HepG2 (cell line): ENCODE measurements around the gene MYORG. TPM values are rescaled to one million over a fixed set of nuclear protein-coding genes. Genes with fewer than 3 reads are reported as not detected.

Experiments used
- ATAC-seq: fragments of 200-7000 bp; cut with Tn5 transposase; 3 replicates; pipeline ENCODE4 v1.9.1; 2020; ENCODE audit warnings: mild to moderate bottlenecking, moderate library complexity
- BruUV-seq: library from RNA; stranded (reverse); fragments of 400-500 nt; replicated peaks from 2 replicates; lab custom pipeline; 2021; lab: Mats Ljungman, UMichigan
- CTCF ChIA-PET: fragments of 300-600 bp; formaldehyde crosslinking; extraction: SDS; loops from one replicate; lab custom pipeline; 2021; ENCODE audit warnings: low total read pairs, inconsistent platforms, low intra/inter-chr PET ratio; lab: Yijun Ruan, JAX
- POLR2A ChIA-PET: fragments of 350-600 bp; sonication (Branson Sonifier 250); formaldehyde crosslinking; loops from one replicate; lab custom pipeline; 2020; ENCODE audit warnings: antibody characterized with exemption, inconsistent platforms; lab: Yijun Ruan, JAX
- DNase-seq: peaks from one replicate; pipeline ENCODE4 v3.0.0-alpha.2; 2015; ENCODE audit warnings: low spot score
- FAIRE-seq: peaks from 3 replicates; lab custom pipeline; 2011; peaks lifted over from hg19 to GRCh38; lab: Jason Lieb, UNC
- H2AFZ ChIP-seq: one replicate; pipeline ENCODE4 v1.6.1; 2011; ENCODE audit warnings: low read length, inconsistent platforms
- H3K27ac ChIP-seq: fragments of 300-600 bp; 3 replicates; pipeline ENCODE4 v1.8.0; 2011; ENCODE audit warnings: mixed run types, mild to moderate bottlenecking, mixed read lengths, low read length, inconsistent platforms; ENCODE audit not compliant: insufficient read depth; ENCODE audit errors: extremely low read length
- H3K27me3 ChIP-seq, 2 experiments: fragments of 200-600 bp in 1 of 2; 2 replicates in 1 of 2; 3 replicates in 1 of 2; pipeline versions ENCODE4 v1.6.0 to v1.8.0; 2011; ENCODE audit warnings: low read length in 2 of 2, mild to moderate bottlenecking in 2 of 2, moderate library complexity in 2 of 2, inconsistent platforms in 1 of 2; ENCODE audit not compliant: insufficient read depth in 2 of 2, control insufficient read depth in 1 of 2
- H3K36me3 ChIP-seq, 2 experiments: fragments of 200-600 bp in 1 of 2; replicated peaks in 1 of 2; 2 replicates in 1 of 2; 3 replicates in 1 of 2; pipeline versions ENCODE4 v1.5.1 to v1.8.0; 2011; ENCODE audit warnings: low read length in 2 of 2, inconsistent platforms in 1 of 2; ENCODE audit not compliant: insufficient read depth in 2 of 2, control insufficient read depth in 1 of 2
- H3K4me1 ChIP-seq: 2 replicates; pipeline ENCODE4 v1.5.1; 2012; ENCODE audit warnings: low read length, inconsistent platforms; ENCODE audit not compliant: insufficient read depth
- H3K4me2 ChIP-seq: 2 replicates; pipeline ENCODE4 v1.6.0; 2011; ENCODE audit warnings: low read depth, low read length, inconsistent platforms
- H3K4me3 ChIP-seq, 3 experiments: fragments of 200-600 bp in 1 of 3; sonication (generic), shearing (Covaris generic) in 1 of 3; replicated peaks in 1 of 3; 2 replicates each; pipeline ENCODE4 v1.5.1; 2011 to 2016; ENCODE audit warnings: low read length in 3 of 3, inconsistent platforms in 2 of 3, low read depth in 2 of 3, mild to moderate bottlenecking in 2 of 3, control low read depth in 1 of 3, mixed read lengths in 1 of 3; ENCODE audit not compliant: insufficient read depth in 1 of 3
- H3K79me2 ChIP-seq: one replicate; pipeline ENCODE4 v1.6.1; 2011; ENCODE audit warnings: low read length, inconsistent platforms; ENCODE audit not compliant: insufficient read depth
- H3K9ac ChIP-seq: 2 replicates; pipeline ENCODE4 v1.6.0; 2011; ENCODE audit warnings: mild to moderate bottlenecking, low read depth, low read length, inconsistent platforms; ENCODE audit not compliant: insufficient read depth
- H3K9me3 ChIP-seq: 2 replicates; pipeline ENCODE4 v1.5.1; 2012; ENCODE audit warnings: mild to moderate bottlenecking, low read length
- H4K20me1 ChIP-seq: 2 replicates; pipeline ENCODE4 v1.6.0; 2011; ENCODE audit warnings: inconsistent platforms, mild to moderate bottlenecking, low read length, moderate library complexity; ENCODE audit not compliant: insufficient read depth
- THRA ChIP-seq: sonication (generic); formaldehyde crosslinking; IDR thresholded peaks from 2 replicates; pipeline ENCODE4 v1.4.0; 2020; ENCODE audit warnings: missing genetic modification reagents, borderline replicate concordance
- ZBTB39 ChIP-seq: sonication (generic); formaldehyde crosslinking; IDR thresholded peaks from 2 replicates; pipeline ENCODE4 v1.5.0; 2020; ENCODE audit warnings: missing genetic modification reagents
- ZMYM4 ChIP-seq: sonication (generic); formaldehyde crosslinking; IDR thresholded peaks from 2 replicates; pipeline ENCODE4 v1.8.1; 2023; ENCODE audit warnings: mild to moderate bottlenecking, missing genetic modification reagents
- ZNF224 ChIP-seq: sonication (generic); formaldehyde crosslinking; IDR thresholded peaks from 2 replicates; pipeline ENCODE4 v1.5.0; 2020; ENCODE audit warnings: mild to moderate bottlenecking, missing genetic modification reagents
- ZNF441 ChIP-seq: sonication (generic); formaldehyde crosslinking; IDR thresholded peaks from 2 replicates; pipeline ENCODE4 v1.7.0; 2021; ENCODE audit warnings: missing genetic modification reagents, borderline replicate concordance
- WGBS: methylation state at CpG from one replicate; pipeline ENCODE4 v1.1.6; 2017; ENCODE audit warnings: low lambda C conversion rate; 5-methylcytosine and 5-hydroxymethylcytosine counted together
- in situ Hi-C: cut with HindIII; loops from 2 replicates; pipeline ENCODE4 v1.10.0; 2017; ENCODE audit warnings: low pct_unique_long_range_greater_than_20kb; ENCODE audit not compliant: extremely low pct_ligation_motif_present
- intact Hi-C: fragments of 100-400 bp; cut with micrococcal nuclease; formaldehyde crosslinking; loops from one replicate; pipeline ENCODE4 v1.10.0; 2022; ENCODE audit not compliant: unreplicated experiment
- polyA plus RNA-seq, 8 experiments: library from polyadenylated mRNA; depleted of rRNA in 3 of 8; stranded (reverse) in 7 of 8; unstranded in 1 of 8; fragments of >200 nt; fragmentation: Illumina TruSeq in 4 of 8; extraction: Trizol in 4 of 8; gene quantifications; 2 replicates each; pipeline versions ENCODE4 v1.2.1 to v1.2.3, GENCODE V29; 2011 to 2016; ENCODE audit warnings: low read depth in 4 of 8, missing spikeins in 1 of 8, mixed read lengths in 1 of 8; ENCODE audit not compliant: insufficient read depth in 1 of 8
- total RNA-seq, 5 experiments: library from RNA; depleted of rRNA; stranded (reverse); fragments of >200 nt; fragmentation: Illumina TruSeq; extraction: Trizol; gene quantifications; 2 replicates each; pipeline ENCODE4 v1.2.3, GENCODE V29; 2016; ENCODE audit warnings: low read depth in 1 of 5

Gene MYORG
- total and polyA plus RNA-seq, 2 of the 13 experiments (the other 11 are each of a cell fraction or from before 2014, with no cell fraction given): 11.1 to 22.4 TPM

- peaks cover 52% of the 10 kb centered on the region for H3K4me1 ChIP-seq
- in situ Hi-C loops (loop anchor here (5.0 kb wide), 1 partner anchor 42 kb away; the partner anchor contains the start of gene MYORG), intact Hi-C loops (loop anchor here (1.0 to 10.0 kb wide), 3 partner anchors 17 to 267 kb away; no protein-coding TSS in a partner anchor)
- peaks cover 10% of the 10 kb centered on the region in 2 experiments; a peak in 4 of 5 replicates for H3K36me3 ChIP-seq
- no TSS peak for BruUV-seq
- 49% methylated on average over 2 of the region's 2 CpGs for WGBS
- no peak overlapping the region for H2AFZ ChIP-seq
- H4K20me1 ChIP-seq: no peaks in the 10 kb centered on the region
- peak overlapping the region in 1 of 3 experiments; percentile 49; a peak in 2 of 6 replicates for H3K4me3 ChIP-seq
- ChIA-PET CTCF (interaction anchor here (7.1 kb wide), 1 partner anchor 43 kb away, joined by 143 read pairs; the partner anchor contains the start of gene MYORG), POLR2A (interaction anchor here (1.0 to 7.6 kb wide), 7 partner anchors 9 to 167 kb away, joined by 3 to 162 read pairs (median 10); partner anchors contain the start of gene MYORG)
- no peaks in the 10 kb centered on the region for H3K9me3 ChIP-seq
- H3K9ac ChIP-seq: peak overlapping the region; percentile 59
- H3K4me2 ChIP-seq: peak overlapping the region; percentile 71
- peak overlapping the region; percentile 68 for H3K27ac ChIP-seq
- no peak for DNase-seq
- 0 out of 2 replicates have a peak, but pooled peaks have one; percentile 7 for TF ChIP-seq THRA (CRISPR knock-in tag)
- TF ChIP-seq ZBTB39 (CRISPR knock-in tag): 0 out of 2 replicates have a peak, but pooled peaks have one; percentile 28
- TF ChIP-seq ZNF224 (CRISPR knock-in tag): 0 out of 2 replicates have a peak, but pooled peaks have one; percentile 35
- TF ChIP-seq ZNF441 (CRISPR knock-in tag): no peak
- 0 out of 2 replicates have a peak, but pooled peaks have one; percentile 23 for TF ChIP-seq ZMYM4 (CRISPR knock-in tag)
- peak; percentile 49 for ATAC-seq
- FAIRE-seq: no peak
- H3K27me3 ChIP-seq: no peaks in the 10 kb centered on the region
- H3K79me2 ChIP-seq: peaks cover 2% of the 10 kb centered on the region
These were observed 41.8 kb downstream of the MYORG start for GRCh38 chr9:34334916-34335315.
